Effector memory CD8-positive, alpha-beta T cell (primary cell): Measurements from ENCODE around the gene CLK3.

Experiments
- ATAC-seq: fragments of 150-1000 bp; cut with Tn5 transposase; replicated peaks from 2 replicates; pipeline ENCODE4 v1.10.0; 2021; ENCODE audit warnings: mild to moderate bottlenecking, moderate library complexity
- DNase-seq, 3 experiments: peaks; one replicate each; pipeline ENCODE4 v3.0.0; 2021
- H3K27ac Mint-ChIP-seq, 2 donors: one replicate each; pipeline ENCODE4 v1.8.0; 2022; ENCODE audit warnings: mild to moderate bottlenecking in 2 of 2, mixed read lengths in 2 of 2, moderate library complexity in 2 of 2
- H3K27me3 Mint-ChIP-seq, 2 donors: one replicate each; pipeline ENCODE4 v1.8.0; 2022; ENCODE audit warnings: mixed read lengths in 2 of 2
- H3K36me3 Mint-ChIP-seq: one replicate; pipeline ENCODE4 v1.8.0; 2022; ENCODE audit warnings: mild to moderate bottlenecking, moderate library complexity, mixed read lengths; ENCODE audit not compliant: insufficient read depth
- H3K4me1 Mint-ChIP-seq, 2 donors: one replicate each; pipeline ENCODE4 v1.8.0; 2022; ENCODE audit warnings: low read depth in 2 of 2, mixed read lengths in 2 of 2
- H3K4me3 Mint-ChIP-seq, 2 donors: one replicate each; pipeline ENCODE4 v1.8.0; 2022; ENCODE audit warnings: mild to moderate bottlenecking in 2 of 2, mixed read lengths in 2 of 2, moderate library complexity in 2 of 2
- H3K9me3 Mint-ChIP-seq, 2 donors: one replicate each; pipeline ENCODE4 v1.8.0; 2022; ENCODE audit warnings: mixed read lengths in 2 of 2
- total RNA-seq, 9 experiments: gene quantifications; one replicate each; lab custom pipeline; 2026; lab: John Stamatoyannopoulos, UW

The CLK3 gene
- 70.1 to 218 (median 134) reads per million in 9 experiments for total RNA-seq

- Mint-ChIP-seq H3K9me3 (no peaks in the 10 kb centered on the region), H3K4me3 (peak within 1 kb of the TSS; percentile 91 to 92), H3K27ac (peak within 1 kb of the TSS; percentile 96 to 98), H3K27me3 (no peaks in the 10 kb centered on the region), H3K4me1 (peaks cover 35 to 48% of the 10 kb centered on the region in 2 donors), H3K36me3 (peaks cover 36% of the 10 kb centered on the region)
- DNase-seq: peak; percentile 93 to 95 (median 94)
- peak; percentile 69 for ATAC-seq
These were observed at the start of gene CLK3 for GRCh38 chr15:74615508-74616365. Gene CLK3, plus strand, starts transcription at chr15:74615836. Its CDS starts 3,361 bp downstream, at chr15:74619197.

- H3K9me3 Mint-ChIP-seq: no peaks in the 10 kb centered on the region
- H3K27ac Mint-ChIP-seq: peak overlapping the region; percentile 51 to 80
- H3K27me3 Mint-ChIP-seq: no peaks in the 10 kb centered on the region
- ATAC-seq: no peak
- H3K4me3 Mint-ChIP-seq: no peak overlapping the region
- peaks cover 24 to 48% of the 10 kb centered on the region in 2 donors for H3K4me1 Mint-ChIP-seq
- DNase-seq: no peak
- H3K36me3 Mint-ChIP-seq: peaks cover 39% of the 10 kb centered on the region
These were observed 47.0 kb upstream of the CLK3 start for GRCh38 chr15:74568594-74568993.

- H3K36me3 Mint-ChIP-seq: peaks cover 44% of the 10 kb centered on the region
- H3K27ac Mint-ChIP-seq: peak overlapping the region in 1 of 2 donors; percentile 16
- ATAC-seq (no peak), DNase-seq (no peak)
- H3K4me3 Mint-ChIP-seq: no peak overlapping the region
- H3K4me1 Mint-ChIP-seq: peaks cover 21 to 48% of the 10 kb centered on the region in 2 donors
- H3K9me3 Mint-ChIP-seq: no peaks in the 10 kb centered on the region
- H3K27me3 Mint-ChIP-seq: no peaks in the 10 kb centered on the region
These were observed 45.9 kb upstream of the CLK3 start for GRCh38 chr15:74569731-74570070.

GRCh38 chr15:74571191-74571590 is 44.4 kb upstream of the CLK3 start:
- no peaks in the 10 kb centered on the region for H3K9me3 Mint-ChIP-seq
- ATAC-seq: no peak
- H3K4me3 Mint-ChIP-seq: no peak overlapping the region
- DNase-seq: no peak
- H3K36me3 Mint-ChIP-seq: peaks cover 48% of the 10 kb centered on the region
- H3K4me1 Mint-ChIP-seq: peaks cover 15 to 43% of the 10 kb centered on the region in 2 donors
- peak overlapping the region; percentile 16 to 51 for H3K27ac Mint-ChIP-seq
- H3K27me3 Mint-ChIP-seq: no peaks in the 10 kb centered on the region

- no peak overlapping the region for H3K4me3 Mint-ChIP-seq
- H3K9me3 Mint-ChIP-seq: no peaks in the 10 kb centered on the region
- ATAC-seq (no peak), DNase-seq (no peak)
- no peaks in the 10 kb centered on the region for H3K27me3 Mint-ChIP-seq
- peak overlapping the region in 1 of 2 donors; percentile 38 for H3K27ac Mint-ChIP-seq
- peaks cover 62% of the 10 kb centered on the region for H3K36me3 Mint-ChIP-seq
- H3K4me1 Mint-ChIP-seq: peaks cover 5 to 20% of the 10 kb centered on the region in 2 donors
These were observed 41.6 kb upstream of the CLK3 start for GRCh38 chr15:74573987-74574386.

GRCh38 chr15:74578496-74578994 is 37.1 kb upstream of the CLK3 start:
- Mint-ChIP-seq H3K9me3 (no peaks in the 10 kb centered on the region), H3K27me3 (no peaks in the 10 kb centered on the region), H3K36me3 (peaks cover 80% of the 10 kb centered on the region), H3K4me1 (peaks cover 2 to 7% of the 10 kb centered on the region in 2 donors), H3K4me3 (no peak overlapping the region), H3K27ac (no peak overlapping the region)
- DNase-seq (no peak), ATAC-seq (no peak)

GRCh38 chr15:74579001-74579400 is 36.6 kb upstream of the CLK3 start:
- Mint-ChIP-seq H3K36me3 (peaks cover 76% of the 10 kb centered on the region), H3K27me3 (no peaks in the 10 kb centered on the region), H3K4me1 (peaks cover 2 to 9% of the 10 kb centered on the region in 2 donors), H3K4me3 (no peak overlapping the region), H3K9me3 (no peaks in the 10 kb centered on the region), H3K27ac (no peak overlapping the region)
- DNase-seq (no peak), ATAC-seq (no peak)

GRCh38 chr15:74580538-74581350 is 34.9 kb upstream of the CLK3 start:
- Mint-ChIP-seq H3K4me1 (peaks cover 2 to 13% of the 10 kb centered on the region in 2 donors), H3K9me3 (no peaks in the 10 kb centered on the region), H3K36me3 (peaks cover 73% of the 10 kb centered on the region), H3K27me3 (no peaks in the 10 kb centered on the region), H3K4me3 (no peak overlapping the region), H3K27ac (no peak overlapping the region)
- ATAC-seq: no peak
- DNase-seq: no peak

- peak overlapping the region in 1 of 2 donors; percentile 81 for H3K27ac Mint-ChIP-seq
- H3K4me1 Mint-ChIP-seq: peaks cover 2 to 13% of the 10 kb centered on the region in 2 donors
- ATAC-seq (no peak), DNase-seq (no peak)
- peaks cover 57% of the 10 kb centered on the region for H3K36me3 Mint-ChIP-seq
- no peaks in the 10 kb centered on the region for H3K9me3 Mint-ChIP-seq
- H3K4me3 Mint-ChIP-seq: no peak overlapping the region
- H3K27me3 Mint-ChIP-seq: no peaks in the 10 kb centered on the region
These were observed 31.4 kb upstream of the CLK3 start for GRCh38 chr15:74584204-74584603.

GRCh38 chr15:74584779-74585178 is 30.9 kb upstream of the CLK3 start:
- DNase-seq (no peak), ATAC-seq (no peak)
- peak overlapping the region in 1 of 2 donors; percentile 81 for H3K27ac Mint-ChIP-seq
- H3K4me3 Mint-ChIP-seq: no peak overlapping the region
- H3K27me3 Mint-ChIP-seq: no peaks in the 10 kb centered on the region
- H3K9me3 Mint-ChIP-seq: no peaks in the 10 kb centered on the region
- H3K36me3 Mint-ChIP-seq: peaks cover 61% of the 10 kb centered on the region
- H3K4me1 Mint-ChIP-seq: peaks cover 2 to 13% of the 10 kb centered on the region in 2 donors

- no peak for ATAC-seq
- Mint-ChIP-seq H3K4me3 (no peak overlapping the region), H3K9me3 (no peaks in the 10 kb centered on the region), H3K27ac (no peak overlapping the region), H3K27me3 (no peaks in the 10 kb centered on the region), H3K4me1 (peaks cover 2 to 13% of the 10 kb centered on the region in 2 donors), H3K36me3 (peaks cover 62% of the 10 kb centered on the region)
- DNase-seq: no peak
These were observed 30.4 kb upstream of the CLK3 start for GRCh38 chr15:74585191-74585590.

GRCh38 chr15:74585857-74586256 is 29.8 kb upstream of the CLK3 start:
- H3K4me1 Mint-ChIP-seq: peaks cover 2 to 10% of the 10 kb centered on the region in 2 donors
- peaks cover 59% of the 10 kb centered on the region for H3K36me3 Mint-ChIP-seq
- no peaks in the 10 kb centered on the region for H3K9me3 Mint-ChIP-seq
- H3K4me3 Mint-ChIP-seq: no peak overlapping the region
- DNase-seq: no peak
- no peaks in the 10 kb centered on the region for H3K27me3 Mint-ChIP-seq
- ATAC-seq: no peak
- peak overlapping the region in 1 of 2 donors; percentile 49 for H3K27ac Mint-ChIP-seq

GRCh38 chr15:74589826-74590225 is 25.8 kb upstream of the CLK3 start:
- no peak for ATAC-seq
- peak overlapping the region in 1 of 2 donors; percentile 38 for H3K27ac Mint-ChIP-seq
- no peak overlapping the region for H3K4me3 Mint-ChIP-seq

More at GRCh38 chr15:74589826-74590225, 25.8 kb upstream of the CLK3 start:
- Mint-ChIP-seq H3K4me1 (no peaks in the 10 kb centered on the region), H3K36me3 (peaks cover 53% of the 10 kb centered on the region), H3K9me3 (no peaks in the 10 kb centered on the region), H3K27me3 (no peaks in the 10 kb centered on the region)
- DNase-seq: no peak
